HepG2 (cell line): Measurements from ENCODE around the gene FAM163A. TPM values are rescaled to one million over a fixed set of nuclear protein-coding genes. Genes with fewer than 3 reads are reported as not detected.

Experiments
- ATAC-seq: fragments of 200-7000 bp; cut with Tn5 transposase; 3 replicates; pipeline ENCODE4 v1.9.1; 2020; ENCODE audit warnings: mild to moderate bottlenecking, moderate library complexity
- BruUV-seq: library from RNA; stranded (reverse); fragments of 400-500 nt; replicated peaks from 2 replicates; lab custom pipeline; 2021; lab: Mats Ljungman, UMichigan
- CTCF ChIA-PET: fragments of 300-600 bp; formaldehyde crosslinking; extraction: SDS; loops from one replicate; lab custom pipeline; 2021; ENCODE audit warnings: low total read pairs, inconsistent platforms, low intra/inter-chr PET ratio; lab: Yijun Ruan, JAX
- POLR2A ChIA-PET: fragments of 350-600 bp; sonication (Branson Sonifier 250); formaldehyde crosslinking; loops from one replicate; lab custom pipeline; 2020; ENCODE audit warnings: antibody characterized with exemption, inconsistent platforms; lab: Yijun Ruan, JAX
- DNase-seq: peaks from one replicate; pipeline ENCODE4 v3.0.0-alpha.2; 2015; ENCODE audit warnings: low spot score
- FAIRE-seq: peaks from 3 replicates; lab custom pipeline; 2011; peaks lifted over from hg19 to GRCh38; lab: Jason Lieb, UNC
- H2AFZ ChIP-seq: one replicate; pipeline ENCODE4 v1.6.1; 2011; ENCODE audit warnings: low read length, inconsistent platforms
- H3K27ac ChIP-seq: fragments of 300-600 bp; 3 replicates; pipeline ENCODE4 v1.8.0; 2011; ENCODE audit warnings: mixed run types, mild to moderate bottlenecking, mixed read lengths, low read length, inconsistent platforms; ENCODE audit not compliant: insufficient read depth; ENCODE audit errors: extremely low read length
- H3K27me3 ChIP-seq, 2 experiments: fragments of 200-600 bp in 1 of 2; 2 replicates in 1 of 2; 3 replicates in 1 of 2; pipeline versions ENCODE4 v1.6.0 to v1.8.0; 2011; ENCODE audit warnings: low read length in 2 of 2, mild to moderate bottlenecking in 2 of 2, moderate library complexity in 2 of 2, inconsistent platforms in 1 of 2; ENCODE audit not compliant: insufficient read depth in 2 of 2, control insufficient read depth in 1 of 2
- H3K36me3 ChIP-seq, 2 experiments: fragments of 200-600 bp in 1 of 2; replicated peaks in 1 of 2; 2 replicates in 1 of 2; 3 replicates in 1 of 2; pipeline versions ENCODE4 v1.5.1 to v1.8.0; 2011; ENCODE audit warnings: low read length in 2 of 2, inconsistent platforms in 1 of 2; ENCODE audit not compliant: insufficient read depth in 2 of 2, control insufficient read depth in 1 of 2
- H3K4me1 ChIP-seq: 2 replicates; pipeline ENCODE4 v1.5.1; 2012; ENCODE audit warnings: low read length, inconsistent platforms; ENCODE audit not compliant: insufficient read depth
- H3K4me2 ChIP-seq: 2 replicates; pipeline ENCODE4 v1.6.0; 2011; ENCODE audit warnings: low read depth, low read length, inconsistent platforms
- H3K4me3 ChIP-seq, 3 experiments: fragments of 200-600 bp in 1 of 3; sonication (generic), shearing (Covaris generic) in 1 of 3; replicated peaks in 1 of 3; 2 replicates each; pipeline ENCODE4 v1.5.1; 2011 to 2016; ENCODE audit warnings: low read length in 3 of 3, inconsistent platforms in 2 of 3, low read depth in 2 of 3, mild to moderate bottlenecking in 2 of 3, control low read depth in 1 of 3, mixed read lengths in 1 of 3; ENCODE audit not compliant: insufficient read depth in 1 of 3
- H3K79me2 ChIP-seq: one replicate; pipeline ENCODE4 v1.6.1; 2011; ENCODE audit warnings: low read length, inconsistent platforms; ENCODE audit not compliant: insufficient read depth
- H3K9ac ChIP-seq: 2 replicates; pipeline ENCODE4 v1.6.0; 2011; ENCODE audit warnings: mild to moderate bottlenecking, low read depth, low read length, inconsistent platforms; ENCODE audit not compliant: insufficient read depth
- H3K9me3 ChIP-seq: 2 replicates; pipeline ENCODE4 v1.5.1; 2012; ENCODE audit warnings: mild to moderate bottlenecking, low read length
- H4K20me1 ChIP-seq: 2 replicates; pipeline ENCODE4 v1.6.0; 2011; ENCODE audit warnings: inconsistent platforms, mild to moderate bottlenecking, low read length, moderate library complexity; ENCODE audit not compliant: insufficient read depth
- ARHGAP35 ChIP-seq: sonication (generic); formaldehyde crosslinking; IDR thresholded peaks from 2 replicates; pipeline ENCODE4 v1.9.0; 2022; ENCODE audit warnings: mild to moderate bottlenecking, inconsistent platforms, moderate library complexity, missing genetic modification reagents, borderline replicate concordance
- ATF6 ChIP-seq: sonication (generic); formaldehyde crosslinking; conservative IDR thresholded peaks from 2 replicates; pipeline ENCODE4 v1.4.0; 2020; ENCODE audit warnings: missing genetic modification reagents
- CAMTA2 ChIP-seq: sonication (generic); formaldehyde crosslinking; IDR thresholded peaks from 2 replicates; pipeline ENCODE4 v1.4.0; 2020; ENCODE audit warnings: mild to moderate bottlenecking, missing genetic modification reagents, borderline replicate concordance
- DNMT3B ChIP-seq: conservative IDR thresholded peaks from 2 replicates; pipeline ENCODE4 v1.6.1; 2016; ENCODE audit warnings: missing biosample characterization, control low read depth
- FOXO1 ChIP-seq: sonication (generic); formaldehyde crosslinking; IDR thresholded peaks from 2 replicates; pipeline ENCODE4 v1.4.0; 2020; ENCODE audit warnings: missing genetic modification reagents
- FUBP1 ChIP-seq: sonication (generic); formaldehyde crosslinking; IDR thresholded peaks from 2 replicates; pipeline ENCODE4 v1.5.1; 2020; ENCODE audit warnings: missing genetic modification reagents, mild to moderate bottlenecking, borderline replicate concordance
- MTF2 ChIP-seq: sonication (generic); formaldehyde crosslinking; IDR thresholded peaks from 2 replicates; pipeline ENCODE4 v1.5.0; 2020; ENCODE audit warnings: missing genetic modification reagents, borderline replicate concordance
- ZFP36L1 ChIP-seq: sonication (generic); formaldehyde crosslinking; IDR thresholded peaks from 2 replicates; pipeline ENCODE4 v1.8.0; 2022; ENCODE audit warnings: mild to moderate bottlenecking, missing genetic modification reagents, moderate library complexity
- ZNF598 ChIP-seq: sonication (generic); formaldehyde crosslinking; IDR thresholded peaks from 2 replicates; pipeline ENCODE4 v1.5.1; 2020; ENCODE audit warnings: mild to moderate bottlenecking, missing genetic modification reagents, borderline replicate concordance
- ZNF75D ChIP-seq: sonication (generic); formaldehyde crosslinking; IDR thresholded peaks from 2 replicates; pipeline ENCODE4 v1.8.1; 2023; ENCODE audit warnings: missing genetic modification reagents, mild to moderate bottlenecking, borderline replicate concordance
- WGBS: methylation state at CpG from one replicate; pipeline ENCODE4 v1.1.6; 2017; ENCODE audit warnings: low lambda C conversion rate; 5-methylcytosine and 5-hydroxymethylcytosine counted together
- in situ Hi-C: cut with HindIII; loops from 2 replicates; pipeline ENCODE4 v1.10.0; 2017; ENCODE audit warnings: low pct_unique_long_range_greater_than_20kb; ENCODE audit not compliant: extremely low pct_ligation_motif_present
- intact Hi-C: fragments of 100-400 bp; cut with micrococcal nuclease; formaldehyde crosslinking; loops from one replicate; pipeline ENCODE4 v1.10.0; 2022; ENCODE audit not compliant: unreplicated experiment
- polyA plus RNA-seq, 8 experiments: library from polyadenylated mRNA; depleted of rRNA in 3 of 8; stranded (reverse) in 7 of 8; unstranded in 1 of 8; fragments of >200 nt; fragmentation: Illumina TruSeq in 4 of 8; extraction: Trizol in 4 of 8; gene quantifications; 2 replicates each; pipeline versions ENCODE4 v1.2.1 to v1.2.3, GENCODE V29; 2011 to 2016; ENCODE audit warnings: low read depth in 4 of 8, missing spikeins in 1 of 8, mixed read lengths in 1 of 8; ENCODE audit not compliant: insufficient read depth in 1 of 8
- total RNA-seq, 5 experiments: library from RNA; depleted of rRNA; stranded (reverse); fragments of >200 nt; fragmentation: Illumina TruSeq; extraction: Trizol; gene quantifications; 2 replicates each; pipeline ENCODE4 v1.2.3, GENCODE V29; 2016; ENCODE audit warnings: low read depth in 1 of 5
- TF ChIP-seq, protein P1 (sequence below): sonication (generic); formaldehyde crosslinking; IDR thresholded peaks from 2 replicates; pipeline ENCODE4 v1.4.0; 2020; ENCODE audit warnings: missing genetic modification reagents, mild to moderate bottlenecking, borderline replicate concordance
- TF ChIP-seq, protein P2 (sequence below): sonication (generic); formaldehyde crosslinking; IDR thresholded peaks from 2 replicates; pipeline ENCODE4 v1.8.0; 2022; ENCODE audit warnings: missing genetic modification reagents, mild to moderate bottlenecking, inconsistent platforms, borderline replicate concordance

The FAM163A gene
- total and polyA plus RNA-seq, 2 of the 13 experiments (the other 11 are each of a cell fraction or from before 2014, with no cell fraction given) = not detected

- TF ChIP-seq, protein P1, sequence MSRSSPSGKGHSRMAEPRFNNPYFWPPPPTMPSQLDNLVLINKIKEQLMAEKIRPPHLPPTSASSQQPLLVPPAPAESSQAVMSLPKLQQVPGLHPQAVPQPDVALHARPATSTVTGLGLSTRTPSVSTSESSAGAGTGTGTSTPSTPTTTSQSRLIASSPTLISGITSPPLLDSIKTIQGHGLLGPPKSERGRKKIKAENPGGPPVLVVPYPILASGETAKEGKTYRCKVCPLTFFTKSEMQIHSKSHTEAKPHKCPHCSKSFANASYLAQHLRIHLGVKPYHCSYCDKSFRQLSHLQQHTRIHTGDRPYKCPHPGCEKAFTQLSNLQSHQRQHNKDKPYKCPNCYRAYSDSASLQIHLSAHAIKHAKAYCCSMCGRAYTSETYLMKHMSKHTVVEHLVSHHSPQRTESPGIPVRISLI (CRISPR knock-in tag) = no peak
- TF ChIP-seq FOXO1 (no peak), ZNF75D (CRISPR knock-in tag) (no peak), ZFP36L1 (CRISPR knock-in tag) (no peak), FUBP1 (CRISPR knock-in tag) (no peak)
These were observed 81.2 kb downstream of the FAM163A start (continued) for GRCh38 chr1:179824265-179824664.

DNA sequence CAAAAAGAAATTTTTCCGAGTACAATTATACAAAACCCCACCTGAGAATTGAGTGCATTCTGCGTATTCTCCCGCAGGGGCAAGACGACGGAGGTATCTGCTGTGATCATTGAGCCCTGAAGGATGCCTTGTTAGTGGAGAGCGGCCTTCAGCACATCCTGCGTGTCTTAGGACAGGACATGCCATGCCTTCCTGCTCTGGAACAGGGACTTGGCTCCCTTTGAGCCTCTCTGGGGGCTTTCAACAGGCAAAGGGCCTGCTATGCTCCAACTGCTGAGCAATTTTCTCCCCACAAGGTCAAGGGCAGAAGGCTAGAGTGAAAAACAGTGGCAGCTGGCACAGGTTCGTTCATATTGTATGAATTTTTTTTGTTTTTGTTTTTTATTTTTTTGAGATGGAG, 82.1 kb downstream of the FAM163A start:
- intact Hi-C loops = no loop called here
- H3K9ac ChIP-seq = no peak overlapping the region
- H3K27me3 ChIP-seq = peaks cover 1 to 47% of the 10 kb centered on the region in 2 experiments; a peak in 4 of 5 replicates
- no TSS peak for BruUV-seq
- H3K4me2 ChIP-seq = no peak overlapping the region
- H4K20me1 ChIP-seq = no peaks in the 10 kb centered on the region
- H3K4me3 ChIP-seq = no peak overlapping the region
- ATAC-seq = no peak
- ChIA-PET POLR2A (no interaction called here), CTCF (no interaction called here)
- DNase-seq = no peak
- H3K79me2 ChIP-seq = no peaks in the 10 kb centered on the region
- H3K36me3 ChIP-seq = no peaks in the 10 kb centered on the region
- no peak overlapping the region for H2AFZ ChIP-seq
- WGBS = 38% methylated on average over 6 of the region's 8 CpGs
- H3K4me1 ChIP-seq = peaks cover 9% of the 10 kb centered on the region; the same call in 1 of the 2 replicates
- no peaks in the 10 kb centered on the region for H3K9me3 ChIP-seq
- H3K27ac ChIP-seq = no peak overlapping the region
- in situ Hi-C loops = no loop called here
- FAIRE-seq = no peak
- TF ChIP-seq CAMTA2 = no peak
- TF ChIP-seq, protein P2, sequence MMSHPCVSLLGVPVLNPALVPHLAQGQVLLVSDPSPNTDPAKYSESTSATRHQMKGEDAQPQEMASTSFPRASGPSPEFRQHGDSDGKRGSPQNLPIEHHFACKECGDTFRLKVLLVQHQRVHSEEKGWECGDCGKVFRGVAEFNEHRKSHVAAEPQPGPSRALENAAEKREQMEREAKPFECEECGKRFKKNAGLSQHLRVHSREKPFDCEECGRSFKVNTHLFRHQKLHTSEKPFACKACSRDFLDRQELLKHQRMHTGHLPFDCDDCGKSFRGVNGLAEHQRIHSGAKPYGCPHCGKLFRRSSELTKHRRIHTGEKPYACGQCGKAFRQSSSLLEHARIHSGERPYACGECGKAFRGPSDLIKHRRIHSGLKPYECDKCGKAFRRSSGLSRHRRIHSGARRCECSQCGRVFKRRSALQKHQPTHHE = no peak
- no peak for TF ChIP-seq DNMT3B (CRISPR knock-in tag)
- no peak for TF ChIP-seq ZNF598 (CRISPR knock-in tag)
- no peak for TF ChIP-seq MTF2 (CRISPR knock-in tag)
- TF ChIP-seq ZNF75D (CRISPR knock-in tag) = no peak
- TF ChIP-seq ATF6 = no peak
- TF ChIP-seq ARHGAP35 (CRISPR knock-in tag) = no peak
